Retinal pigment epithelial cell (primary cell): Measurements from ENCODE around the gene RAE1.

Experiments
- DNase-seq: peaks from one replicate; pipeline ENCODE4 v3.0.0-alpha.2; 2010; ENCODE audit warnings: low read depth
- H3K4me3 ChIP-seq: 2 replicates; pipeline ENCODE4 v1.5.1; 2011; ENCODE audit warnings: mild to moderate bottlenecking, low read length, control low read depth, moderate library complexity
- TF ChIP-seq, protein P1 (sequence below): conservative IDR thresholded peaks from 2 replicates; pipeline ENCODE4 v1.5.1; 2011; ENCODE audit warnings: low read depth, low read length, control low read depth, inconsistent platforms

The RAE1 gene

DNA sequence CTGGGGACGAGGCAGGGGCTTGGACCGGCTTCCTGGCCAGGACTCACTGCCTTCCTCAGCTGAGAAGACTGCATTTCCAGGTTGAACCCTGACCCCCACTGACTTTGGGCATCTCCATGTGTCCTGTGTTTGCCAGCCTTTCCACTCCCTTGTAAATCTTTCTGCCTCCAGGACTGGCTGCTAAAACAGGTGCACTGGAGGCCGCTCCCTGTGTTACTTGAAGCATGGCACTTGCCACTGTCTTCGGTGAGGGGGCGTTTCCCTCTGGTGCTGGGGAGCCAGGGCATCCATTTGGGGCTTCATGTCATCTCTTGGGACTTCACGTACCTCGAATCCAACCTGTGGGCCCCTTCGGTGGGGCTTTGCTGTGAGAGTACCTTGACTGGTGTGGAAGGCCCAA is 33.4 kb downstream of the RAE1 start:
- H3K4me3 ChIP-seq: no peak overlapping the region
- TF ChIP-seq, protein P1, sequence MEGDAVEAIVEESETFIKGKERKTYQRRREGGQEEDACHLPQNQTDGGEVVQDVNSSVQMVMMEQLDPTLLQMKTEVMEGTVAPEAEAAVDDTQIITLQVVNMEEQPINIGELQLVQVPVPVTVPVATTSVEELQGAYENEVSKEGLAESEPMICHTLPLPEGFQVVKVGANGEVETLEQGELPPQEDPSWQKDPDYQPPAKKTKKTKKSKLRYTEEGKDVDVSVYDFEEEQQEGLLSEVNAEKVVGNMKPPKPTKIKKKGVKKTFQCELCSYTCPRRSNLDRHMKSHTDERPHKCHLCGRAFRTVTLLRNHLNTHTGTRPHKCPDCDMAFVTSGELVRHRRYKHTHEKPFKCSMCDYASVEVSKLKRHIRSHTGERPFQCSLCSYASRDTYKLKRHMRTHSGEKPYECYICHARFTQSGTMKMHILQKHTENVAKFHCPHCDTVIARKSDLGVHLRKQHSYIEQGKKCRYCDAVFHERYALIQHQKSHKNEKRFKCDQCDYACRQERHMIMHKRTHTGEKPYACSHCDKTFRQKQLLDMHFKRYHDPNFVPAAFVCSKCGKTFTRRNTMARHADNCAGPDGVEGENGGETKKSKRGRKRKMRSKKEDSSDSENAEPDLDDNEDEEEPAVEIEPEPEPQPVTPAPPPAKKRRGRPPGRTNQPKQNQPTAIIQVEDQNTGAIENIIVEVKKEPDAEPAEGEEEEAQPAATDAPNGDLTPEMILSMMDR: no peak
- no peak for DNase-seq

DNA sequence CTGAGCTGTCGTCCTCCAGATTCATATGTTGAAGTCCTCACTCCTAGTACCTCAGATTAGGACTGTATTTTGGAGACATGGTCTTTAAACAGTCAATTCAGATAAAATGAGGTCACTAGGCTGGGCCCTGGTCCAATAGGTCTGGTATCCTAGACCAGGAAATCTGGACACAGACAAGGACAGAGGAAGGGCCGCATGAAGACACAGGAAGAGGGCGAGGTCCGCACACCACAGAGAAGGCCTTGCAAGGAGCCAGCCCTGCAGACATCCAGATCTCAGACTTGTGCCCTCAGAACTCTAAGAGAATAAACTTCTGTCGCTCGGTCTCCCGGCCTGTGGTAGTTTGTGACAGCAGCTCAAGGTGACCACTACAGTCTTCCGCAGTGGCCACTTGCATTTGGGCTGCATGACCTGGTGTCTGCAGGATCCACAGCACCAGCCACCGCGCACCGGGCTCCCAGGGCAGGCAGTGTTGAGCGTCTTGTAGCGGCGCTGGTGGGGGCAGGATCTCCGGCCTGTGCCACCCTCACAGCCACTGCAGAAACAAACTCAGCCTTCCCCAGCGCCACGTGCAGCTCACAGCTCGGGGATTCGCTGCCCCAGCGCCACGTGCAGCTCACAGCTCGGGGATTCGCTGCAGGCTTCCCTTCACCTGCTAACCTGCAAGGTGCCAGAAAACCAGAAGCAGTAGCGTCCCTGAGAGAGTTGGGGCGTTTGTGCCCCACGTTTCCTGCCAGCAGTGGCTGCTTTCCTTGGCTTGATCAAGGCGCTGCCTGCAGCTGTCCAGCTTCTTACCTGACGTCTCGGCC is 34.1 kb downstream of the RAE1 start:
- TF ChIP-seq, protein P1: no peak
- H3K4me3 ChIP-seq: no peak overlapping the region
- no peak for DNase-seq

DNA sequence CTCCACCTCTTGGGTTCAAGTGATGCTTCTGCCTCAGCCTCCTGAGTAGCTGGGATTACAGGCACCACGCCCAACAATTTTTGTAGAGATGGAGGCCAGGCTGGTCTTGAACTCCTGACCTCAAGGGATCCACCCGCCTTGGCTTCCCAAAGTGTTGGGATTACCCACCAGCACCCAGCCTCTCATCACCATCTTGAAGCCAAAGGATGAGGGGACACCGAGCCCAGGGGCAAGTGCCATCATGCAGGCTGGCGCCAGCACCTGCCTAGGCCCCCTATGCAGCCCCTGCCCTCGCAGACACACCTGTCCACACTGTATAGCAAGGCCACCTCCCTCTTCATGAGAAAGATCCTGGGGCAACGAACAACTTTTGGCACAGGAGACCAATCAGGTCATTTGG is 34.9 kb downstream of the RAE1 start:
- DNase-seq: no peak
- TF ChIP-seq, protein P1: no peak
- H3K4me3 ChIP-seq: no peak overlapping the region

DNA sequence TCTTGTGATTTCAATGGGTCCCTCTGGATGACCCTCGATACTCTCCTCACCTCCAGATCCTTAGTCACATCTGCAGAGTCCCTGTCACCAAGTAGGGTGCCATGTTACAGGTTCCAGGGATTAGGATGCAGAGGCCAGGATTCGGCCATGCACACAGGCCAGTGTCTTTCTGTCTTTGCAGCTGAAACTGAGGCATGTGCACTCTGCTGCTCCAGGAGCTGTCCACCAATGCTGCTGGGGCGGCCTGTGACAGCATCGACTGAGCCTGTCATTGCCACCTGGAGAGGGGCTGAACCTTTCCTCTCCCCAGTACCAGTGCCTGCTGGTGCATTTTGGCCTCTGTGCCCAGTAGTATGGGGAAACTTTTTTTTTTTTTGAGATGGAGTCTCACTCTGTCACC is 35.7 kb downstream of the RAE1 start:
- TF ChIP-seq, protein P1: no peak
- DNase-seq: no peak
- no peak overlapping the region for H3K4me3 ChIP-seq

DNA sequence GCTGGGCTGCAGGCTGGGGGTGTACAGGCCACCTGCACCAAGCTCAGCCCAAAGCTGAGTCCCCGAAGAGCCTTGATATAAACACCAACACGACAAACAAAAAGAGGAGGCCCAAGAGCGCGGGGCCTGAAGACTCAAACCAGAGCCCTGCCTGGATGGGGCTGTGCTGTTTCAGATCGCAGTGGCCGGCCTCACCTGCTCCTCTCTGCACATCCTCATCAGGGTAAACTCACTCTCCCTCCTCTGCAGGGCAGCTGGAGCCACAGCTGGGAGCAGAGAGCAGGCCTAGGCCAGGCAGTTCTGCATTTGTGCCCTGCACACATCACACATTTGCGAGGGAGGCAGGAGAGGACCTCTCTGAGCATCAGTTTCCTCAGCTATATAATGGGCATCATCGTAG is 36.4 kb downstream of the RAE1 start:
- TF ChIP-seq, protein P1: no peak
- no peak overlapping the region for H3K4me3 ChIP-seq

DNA sequence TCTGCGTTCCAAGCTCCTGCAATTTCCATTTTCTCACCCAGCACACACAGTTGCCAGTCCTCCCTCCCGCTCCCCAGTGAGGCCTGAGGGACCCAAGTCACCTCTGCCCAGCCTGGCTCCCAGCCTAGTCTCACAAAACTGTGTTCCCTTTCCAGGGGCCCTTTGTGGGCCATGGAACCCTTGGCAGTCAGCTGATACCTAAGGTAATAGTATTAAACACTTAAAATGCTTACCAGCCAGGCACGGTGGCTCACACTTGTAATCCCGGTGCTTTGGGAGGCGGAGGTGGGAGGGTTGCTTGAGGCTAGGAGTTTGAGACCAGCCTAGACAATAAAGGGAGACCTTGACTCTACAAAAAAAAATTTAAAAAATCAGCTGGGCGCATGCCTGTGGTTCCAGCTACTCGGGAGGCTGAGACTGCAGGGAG is 36.9 kb downstream of the RAE1 start:
- no peak for DNase-seq
- H3K4me3 ChIP-seq: no peak overlapping the region
- TF ChIP-seq, protein P1: no peak

More for the DNA sequence above, 36.4 kb downstream of the RAE1 start:
- no peak for DNase-seq

DNA sequence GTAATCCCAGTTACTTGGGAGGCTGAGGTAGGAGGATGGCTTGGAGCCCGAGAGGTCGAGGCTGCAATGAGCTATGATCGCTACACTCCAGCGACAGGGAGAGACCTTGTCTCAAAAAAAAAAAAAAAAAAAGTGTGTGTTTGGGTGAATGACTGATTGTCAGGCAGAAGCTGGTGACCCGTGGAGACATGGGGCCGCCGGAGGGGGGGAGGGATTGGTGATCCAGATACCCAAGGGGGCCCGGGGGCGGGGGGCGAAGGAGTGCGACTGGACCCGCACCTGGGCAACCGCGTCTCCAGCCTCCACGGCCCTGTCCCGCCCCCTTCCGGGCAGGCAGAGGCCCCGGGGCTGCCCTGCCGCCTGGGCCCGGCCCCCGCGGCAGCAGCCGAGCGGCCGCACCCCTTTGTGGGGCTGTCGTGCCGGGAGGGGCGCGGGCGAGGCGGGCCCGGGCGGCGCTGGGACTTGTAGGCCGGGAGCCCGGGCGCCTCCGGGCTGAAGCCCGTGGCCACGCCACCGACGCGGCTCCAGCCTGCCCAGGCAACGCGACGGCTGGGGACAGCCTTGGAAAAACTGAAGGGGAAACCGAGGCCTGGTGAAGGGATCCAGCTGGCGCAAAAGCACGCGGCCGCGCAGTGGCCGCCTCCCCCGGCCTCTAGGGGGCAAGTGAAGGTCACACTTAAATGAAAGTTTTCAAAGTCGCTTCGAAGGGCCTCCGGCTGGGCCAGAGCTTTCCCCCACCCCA is 38.1 kb downstream of the RAE1 start:
- no peak for DNase-seq
- H3K4me3 ChIP-seq: peak overlapping the region; percentile 24
- TF ChIP-seq, protein P1: peak; percentile 24
